ENCODE measurements around the gene TMEM72. TPM values are rescaled to one million over a fixed set of nuclear protein-coding genes. Genes with fewer than 3 reads are reported as not detected.

The TMEM72 gene
- total RNA-seq, 1 experiment from 2014 or later: not detected

- H3K4me3 ChIP-seq (ENCODE audit: low read length): no peak overlapping the region
- TF ChIP-seq EZH2phosphoT487 (IDR thresholded peaks at IDR 0.05; ENCODE audit: borderline replicate concordance, low read length): no peak
- no peak for TF ChIP-seq EZH2 (IDR thresholded peaks at IDR 0.05; ENCODE audit: low read length, unreplicated experiment)
- TF ChIP-seq CTCF (conservative IDR thresholded peaks at IDR 0.05; ENCODE audit: low read depth, low read length): no peak
- H3K9me2 ChIP-seq (replicated peaks; ENCODE audit: low read length): no peaks in the 10 kb centered on the region
- no peak overlapping the region for H3K4me2 ChIP-seq (ENCODE audit: low read length)
- ATAC-seq (no peak), DNase-seq (no peak)
- H3F3A ChIP-seq (ENCODE audit: low read length, unreplicated experiment): no peaks in the 10 kb centered on the region
- no peaks in the 10 kb centered on the region for H3K9me3 ChIP-seq (ENCODE audit: low read length)
- no peak overlapping the region for H3K9ac ChIP-seq (ENCODE audit: low read length)
- H3K79me2 ChIP-seq (ENCODE audit: low read length): no peaks in the 10 kb centered on the region
- intact Hi-C loops (cut with micrococcal nuclease): no loop called here
- no peak overlapping the region for H2AFZ ChIP-seq (ENCODE audit: low read length)
- no TSS peak for BruUV-seq (replicated peaks)
- H3K27ac ChIP-seq (ENCODE audit: low read length): no peak overlapping the region
- H3K27me3 ChIP-seq (ENCODE audit: low read length): no peaks in the 10 kb centered on the region
- no peaks in the 10 kb centered on the region for H3K4me1 ChIP-seq (ENCODE audit: insufficient read depth, low read length)
- ChIA-PET POLR2A (ENCODE audit: unreplicated experiment) (no interaction called here), CTCF (no interaction called here)
- H4K20me1 ChIP-seq (ENCODE audit: low read length): no peaks in the 10 kb centered on the region
- H3K36me3 ChIP-seq (ENCODE audit: low read depth, low read length): no peaks in the 10 kb centered on the region
Measured at GRCh38 chr10:44938956-44939355, 27.8 kb downstream of the TMEM72 start.

DNA sequence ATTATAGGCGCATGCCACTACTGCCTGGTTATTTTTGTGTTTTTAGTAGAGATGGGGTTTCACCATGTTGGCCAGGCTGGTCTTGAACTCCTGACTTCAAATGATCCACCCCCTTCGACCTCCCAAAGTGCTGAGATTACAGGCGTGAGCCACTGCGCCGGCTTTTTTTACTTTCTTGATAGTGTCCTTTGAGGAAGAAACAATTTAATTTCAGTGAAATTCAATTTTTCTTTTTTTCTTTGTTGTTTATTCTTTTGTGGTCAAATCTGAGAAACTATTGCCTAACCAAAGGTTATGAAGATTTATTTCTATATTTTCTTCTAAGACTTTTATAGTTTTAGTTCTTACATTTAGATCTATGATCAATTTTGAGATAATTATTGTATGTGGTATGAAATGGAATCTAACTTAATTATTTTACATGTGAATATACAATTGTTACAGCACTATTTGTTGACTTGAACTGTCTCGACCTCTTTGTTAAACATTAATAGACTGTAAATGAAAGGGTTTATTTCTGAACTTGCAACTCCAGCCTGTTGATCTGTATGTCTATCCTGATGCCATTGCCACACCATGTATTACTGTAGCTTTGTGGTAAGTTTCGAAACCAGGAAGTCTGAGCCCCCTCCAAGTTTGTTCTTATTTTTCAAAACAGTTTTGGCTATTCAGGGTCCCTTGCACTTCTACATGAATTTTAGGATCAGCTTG, 28.7 kb downstream of the TMEM72 start:
- Histone ChIP-seq H3K9me3 (ENCODE audit: low read length) (no peaks in the 10 kb centered on the region), H3F3A (ENCODE audit: low read length, unreplicated experiment) (no peaks in the 10 kb centered on the region), H3K4me3 (ENCODE audit: low read length) (no peak overlapping the region), H3K9ac (ENCODE audit: low read length) (no peak overlapping the region), H3K27me3 (ENCODE audit: low read length) (no peaks in the 10 kb centered on the region), H3K79me2 (ENCODE audit: low read length) (no peaks in the 10 kb centered on the region), H3K4me2 (ENCODE audit: low read length) (no peak overlapping the region), H2AFZ (ENCODE audit: low read length) (no peak overlapping the region), H3K27ac (ENCODE audit: low read length) (no peak overlapping the region), H3K36me3 (ENCODE audit: low read depth, low read length) (no peaks in the 10 kb centered on the region), H3K4me1 (ENCODE audit: insufficient read depth, low read length) (no peaks in the 10 kb centered on the region), H3K9me2 (replicated peaks; ENCODE audit: low read length) (no peaks in the 10 kb centered on the region), H4K20me1 (ENCODE audit: low read length) (no peaks in the 10 kb centered on the region)
- ATAC-seq (no peak), DNase-seq (no peak)
- ChIA-PET CTCF (no interaction called here), POLR2A (ENCODE audit: unreplicated experiment) (no interaction called here)
- BruUV-seq (replicated peaks): no TSS peak
- no peak for TF ChIP-seq CTCF (conservative IDR thresholded peaks at IDR 0.05; ENCODE audit: low read depth, low read length)
- no peak for TF ChIP-seq EZH2 (IDR thresholded peaks at IDR 0.05; ENCODE audit: low read length, unreplicated experiment)
- TF ChIP-seq EZH2phosphoT487 (IDR thresholded peaks at IDR 0.05; ENCODE audit: borderline replicate concordance, low read length): no peak
- intact Hi-C loops (cut with micrococcal nuclease): no loop called here

DNA sequence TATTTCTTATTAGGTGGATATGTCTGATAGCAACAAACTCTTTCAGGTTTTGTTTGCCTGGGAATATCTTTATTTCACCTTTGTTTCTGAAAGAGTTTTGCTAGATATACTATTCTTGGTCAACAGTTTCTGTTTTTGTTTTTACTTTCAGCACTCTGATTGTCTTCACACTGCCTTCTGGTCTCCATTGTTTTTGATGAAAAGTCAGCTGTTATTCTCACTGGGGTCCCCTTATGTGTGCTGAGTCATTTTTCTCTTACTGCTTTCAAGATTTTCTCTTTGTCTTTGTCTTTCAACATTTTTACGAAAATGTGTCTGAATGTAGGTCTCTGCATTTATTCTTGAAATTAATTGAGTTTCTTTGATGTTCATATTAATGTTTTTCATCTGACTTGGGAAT, 33.2 kb downstream of the TMEM72 start:
- TF ChIP-seq EZH2 (IDR thresholded peaks at IDR 0.05; ENCODE audit: low read length, unreplicated experiment) (no peak), CTCF (conservative IDR thresholded peaks at IDR 0.05; ENCODE audit: low read depth, low read length) (no peak), EZH2phosphoT487 (IDR thresholded peaks at IDR 0.05; ENCODE audit: borderline replicate concordance, low read length) (no peak)

More for the DNA sequence above, 33.2 kb downstream of the TMEM72 start:
- Histone ChIP-seq H3K27me3 (ENCODE audit: low read length) (no peaks in the 10 kb centered on the region), H3K4me3 (ENCODE audit: low read length) (no peak overlapping the region), H3F3A (ENCODE audit: low read length, unreplicated experiment) (no peaks in the 10 kb centered on the region), H3K27ac (ENCODE audit: low read length) (no peak overlapping the region), H3K36me3 (ENCODE audit: low read depth, low read length) (no peaks in the 10 kb centered on the region), H3K9ac (ENCODE audit: low read length) (no peak overlapping the region), H3K79me2 (ENCODE audit: low read length) (no peaks in the 10 kb centered on the region), H2AFZ (ENCODE audit: low read length) (no peak overlapping the region), H3K9me2 (replicated peaks; ENCODE audit: low read length) (no peaks in the 10 kb centered on the region), H3K9me3 (ENCODE audit: low read length) (no peaks in the 10 kb centered on the region), H4K20me1 (ENCODE audit: low read length) (no peaks in the 10 kb centered on the region), H3K4me1 (ENCODE audit: insufficient read depth, low read length) (no peaks in the 10 kb centered on the region), H3K4me2 (ENCODE audit: low read length) (no peak overlapping the region)
- no TSS peak for BruUV-seq (replicated peaks)
- ChIA-PET POLR2A (ENCODE audit: unreplicated experiment) (no interaction called here), CTCF (interaction anchor here (1.0 kb wide), 1 partner anchor 11 kb away, joined by 3 read pairs; no protein-coding TSS in a partner anchor)
- no peak for ATAC-seq
- intact Hi-C loops (cut with micrococcal nuclease): no loop called here
- DNase-seq: no peak

All from PC-3 (cell line).